CD4-positive, alpha-beta T cell treated with Interleukin-2 at 100 ng/mL for 4 hours (primary cell): Measurements from ENCODE around the gene CYP27A1.

Experiments
- DNase-seq: peaks from one replicate; pipeline ENCODE4 v3.0.0-alpha.2; 2020; ENCODE audit warnings: low spot score

CYP27A1 gene

GRCh38 chr2:218773881-218774280 lies 8.1 kb upstream of the CYP27A1 start:
- DNase-seq: no peak

GRCh38 chr2:218776488-218776887 lies 5.5 kb upstream of the CYP27A1 start:
- DNase-seq: no peak

DNA sequence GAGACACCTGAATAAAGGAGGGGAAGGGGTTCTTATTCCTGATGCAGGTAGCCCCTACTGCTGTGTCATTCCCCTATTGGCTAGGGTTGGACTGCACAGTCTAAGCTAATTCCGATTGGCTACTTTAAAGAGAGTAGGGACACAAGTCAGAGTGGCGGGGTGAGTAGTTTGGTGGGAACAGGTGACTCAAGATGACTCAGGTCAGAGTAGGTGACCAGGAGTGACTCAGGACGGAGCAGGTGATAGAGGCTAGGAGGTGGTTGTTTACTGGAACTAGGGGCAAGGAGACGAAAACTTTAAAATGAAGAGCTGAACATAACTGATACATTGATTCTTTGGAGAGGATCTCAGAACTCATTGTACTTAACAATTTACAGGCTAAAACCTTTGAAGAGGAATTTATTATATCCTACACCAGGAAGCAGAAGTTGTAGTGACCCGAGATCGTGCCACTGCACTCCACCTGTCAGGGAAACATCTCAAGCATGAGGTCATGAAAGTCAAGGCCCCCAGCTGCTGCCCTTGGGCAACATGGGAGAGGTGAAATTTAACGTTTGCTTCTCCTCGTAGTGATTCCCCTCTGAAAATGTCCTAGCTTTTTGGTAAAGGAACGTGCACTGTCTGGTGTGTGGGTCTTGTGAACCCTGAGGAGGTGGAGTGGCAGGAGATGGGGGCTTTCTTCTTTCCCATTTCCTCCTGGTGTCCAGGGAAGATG lies 4.5 kb upstream of the CYP27A1 start:
- no peak for DNase-seq

GRCh38 chr2:218780046-218780445 lies 1.9 kb upstream of the CYP27A1 start:
- DNase-seq: no peak

GRCh38 chr2:218780851-218781690 lies 876 bp upstream of the CYP27A1 start:
- DNase-seq: no peak

DNA sequence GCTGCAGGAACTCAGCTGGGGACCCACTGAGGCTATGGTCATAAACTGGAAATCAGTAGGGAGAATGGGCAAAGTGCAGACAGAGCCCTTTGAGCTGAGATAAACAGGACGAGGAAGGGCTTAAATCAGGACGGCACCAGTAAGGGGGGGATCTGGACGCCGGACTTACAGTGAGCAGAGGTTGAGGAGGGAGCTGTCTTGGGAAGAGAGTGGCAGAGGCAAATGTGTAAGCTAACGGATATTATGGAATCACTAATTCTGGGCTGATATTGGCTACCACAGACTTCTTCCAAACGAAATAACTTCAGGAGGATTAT lies 539 bp downstream of the CYP27A1 start:
- no peak for DNase-seq

GRCh38 chr2:218783688-218784087 lies 1.7 kb downstream of the CYP27A1 start:
- no peak for DNase-seq

DNA sequence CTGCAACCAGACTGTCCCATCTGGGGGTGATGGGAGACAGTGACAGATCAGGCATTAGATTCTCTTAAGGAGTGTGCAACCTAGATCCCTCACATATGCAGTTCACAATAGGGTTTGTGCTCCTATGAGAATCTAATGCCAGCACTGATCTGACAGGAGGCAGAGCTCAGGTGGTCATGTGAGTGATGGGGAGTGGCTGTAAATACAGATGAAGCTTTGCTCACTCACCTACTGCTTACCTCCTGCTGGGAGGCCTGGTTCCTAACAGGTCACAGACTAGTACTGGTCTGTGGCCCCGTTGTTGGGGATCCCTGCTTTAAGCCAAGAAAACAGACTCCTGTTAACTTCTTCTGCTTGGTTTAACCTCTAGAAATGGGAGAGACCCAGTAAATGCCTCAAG lies 3.2 kb downstream of the CYP27A1 start:
- DNase-seq: no peak

- DNase-seq: no peak
Measured at GRCh38 chr2:218786133-218786532, 4.2 kb downstream of the CYP27A1 start.

- DNase-seq: no peak
Measured at GRCh38 chr2:218788529-218789255, 6.7 kb downstream of the CYP27A1 start.

DNA sequence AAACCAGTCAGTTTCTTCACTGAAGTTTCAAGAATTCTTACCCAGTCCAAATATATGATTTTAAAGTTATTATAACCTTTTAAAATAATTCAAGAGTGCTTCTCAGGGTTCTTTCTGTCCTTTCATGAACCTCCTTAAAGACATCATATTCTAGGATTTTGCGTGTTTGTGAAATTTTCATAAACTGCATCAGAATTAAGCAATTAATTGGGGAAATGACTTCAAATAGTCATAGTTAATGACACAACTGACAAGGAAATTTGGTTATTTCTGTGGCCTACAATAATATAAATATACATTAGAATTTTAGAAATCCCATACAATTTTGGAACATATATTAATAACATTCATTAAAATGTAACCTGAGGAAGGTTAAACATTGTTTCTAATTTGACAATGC lies 10.5 kb downstream of the CYP27A1 start:
- DNase-seq: no peak

DNA sequence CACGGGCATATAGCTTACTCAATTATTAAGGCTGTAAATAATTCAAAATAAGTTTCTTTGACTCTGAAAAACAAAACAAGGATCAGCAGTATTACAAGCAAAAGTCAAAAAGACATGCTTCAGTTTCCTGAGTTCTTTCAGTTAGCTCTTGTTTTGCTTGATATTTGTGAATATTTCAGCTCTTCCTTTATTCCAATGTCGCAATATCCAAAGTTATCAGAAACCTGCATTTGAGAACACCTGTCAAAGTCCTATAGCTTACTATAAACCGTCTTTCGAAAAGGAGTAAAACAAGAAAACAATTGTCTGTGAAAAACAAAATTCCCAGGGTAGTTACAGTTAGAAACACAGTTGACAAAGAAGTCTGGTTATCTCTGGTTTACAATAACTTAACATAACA lies 14.7 kb downstream of the CYP27A1 start:
- no peak for DNase-seq

DNA sequence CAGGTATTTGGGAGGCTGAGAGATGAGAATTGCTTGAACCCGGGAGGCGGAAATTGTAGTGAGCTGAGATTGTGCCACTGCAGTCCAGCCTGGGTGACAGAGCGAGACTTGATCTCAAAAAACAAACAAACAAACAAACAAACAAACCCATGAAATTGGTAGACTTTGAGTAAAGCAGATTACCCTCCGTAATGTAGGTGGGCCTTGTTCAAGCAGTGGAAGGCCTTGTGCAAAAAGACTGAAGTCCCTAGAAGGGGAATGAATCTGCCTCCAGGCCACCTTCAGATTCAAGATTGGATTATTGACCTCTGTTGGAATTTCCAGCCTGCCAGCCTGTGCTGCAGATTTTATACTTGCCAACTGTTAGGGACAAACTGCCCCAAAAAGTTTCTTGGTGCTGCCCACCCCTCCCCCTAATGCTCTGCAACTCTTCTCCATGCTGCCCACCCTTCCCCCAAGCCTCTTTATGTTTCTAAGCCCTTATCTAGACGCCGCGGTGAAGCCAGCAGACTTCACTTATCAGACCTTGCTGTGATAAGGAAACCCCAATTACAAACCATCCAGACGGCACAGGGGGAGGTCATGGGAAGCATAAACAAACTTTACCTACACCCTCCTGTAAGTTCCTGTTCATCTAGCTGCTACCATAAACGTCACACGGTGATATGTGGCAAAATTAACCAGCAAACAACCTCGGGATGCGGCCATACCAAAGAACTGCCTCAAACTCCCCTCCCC lies 17.0 kb downstream of the CYP27A1 start:
- no peak for DNase-seq

- no peak for DNase-seq
Measured at GRCh38 chr2:218799990-218800389, 18.0 kb downstream of the CYP27A1 start.

GRCh38 chr2:218802386-218802994 lies 20.5 kb downstream of the CYP27A1 start:
- peak; percentile 10 for DNase-seq

- DNase-seq: no peak
Measured at GRCh38 chr2:218804817-218805216, 22.9 kb downstream of the CYP27A1 start.

- DNase-seq: no peak
Measured at GRCh38 chr2:218805627-218806026, 23.7 kb downstream of the CYP27A1 start.

GRCh38 chr2:218806346-218806978 lies 24.5 kb downstream of the CYP27A1 start:
- no peak for DNase-seq

GRCh38 chr2:218807626-218808025 lies 25.7 kb downstream of the CYP27A1 start:
- no peak for DNase-seq

DNA sequence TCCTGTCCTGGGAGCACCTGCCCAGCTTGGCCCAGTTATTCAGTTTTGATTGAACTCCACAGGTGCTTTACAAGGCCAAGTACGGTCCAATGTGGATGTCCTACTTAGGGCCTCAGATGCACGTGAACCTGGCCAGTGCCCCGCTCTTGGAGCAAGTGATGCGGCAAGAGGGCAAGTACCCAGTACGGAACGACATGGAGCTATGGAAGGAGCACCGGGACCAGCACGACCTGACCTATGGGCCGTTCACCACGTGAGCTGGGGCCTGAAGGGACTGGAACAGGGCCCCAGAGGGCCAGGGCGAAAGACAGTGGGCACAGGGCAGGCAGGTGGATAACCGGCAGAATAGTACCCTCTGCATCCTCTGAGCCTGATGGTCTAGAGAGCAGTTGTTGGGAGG lies 27.6 kb downstream of the CYP27A1 start:
- DNase-seq: no peak

- no peak for DNase-seq
Measured at GRCh38 chr2:218810256-218810655, 28.3 kb downstream of the CYP27A1 start.
